ENCODE measurements around the gene NUP214. TPM values are rescaled to one million over a fixed set of nuclear protein-coding genes. Genes with fewer than 3 reads are reported as not detected.
A peak's percentile ranks its signal among the peaks of the same experiment; 100 is the strongest.
"Not testable (repeated sequence)": the region's sequence is repeated elsewhere in the genome, so short reads cannot be mapped to it uniquely, and the experiment has no call there.

Gene NUP214
- total RNA-seq, 2 experiments from 2014 or later, result 40.2 to 41.1 TPM

GRCh38 chr9:131237931-131238401 is 112.6 kb downstream of the NUP214 start:
- CTCF ChIA-PET, result interaction anchor here (1.0 to 2.2 kb wide), 5 partner anchors 19 to 99 kb away, joined by 3 to 10 read pairs (median 3); no protein-coding TSS in a partner anchor
- Mint-ChIP-seq H3K27me3 (ENCODE audit: low read depth) (no peaks in the 10 kb centered on the region), H3K36me3 (ENCODE audit: low read depth) (peaks cover 15% of the 10 kb centered on the region), H3K9me3 (peaks cover 2% of the 10 kb centered on the region), H3K27ac (peak overlapping the region; percentile 95), H3K4me3 (peak overlapping the region; percentile 66), H3K4me1 (ENCODE audit: low read depth) (peaks cover 34% of the 10 kb centered on the region)
- DNase-seq, result peak; percentile 95
- intact Hi-C loops (cut with micrococcal nuclease), result loop anchor here (1.0 to 5.0 kb wide), 4 partner anchors 14 to 99 kb away; no protein-coding TSS in a partner anchor

- DNase-seq, result no peak
Measured at GRCh38 chr9:131238402-131239021, 113.1 kb downstream of the NUP214 start.

GRCh38 chr9:131239161-131239975 is 114.0 kb downstream of the NUP214 start:
- peaks cover 3% of the 10 kb centered on the region for H3K9me3 Mint-ChIP-seq
- no peaks in the 10 kb centered on the region for H3K27me3 Mint-ChIP-seq (ENCODE audit: low read depth)
- no peak for DNase-seq
- peaks cover 5% of the 10 kb centered on the region for H3K36me3 Mint-ChIP-seq (ENCODE audit: low read depth)
- CTCF ChIA-PET, result interaction anchor here (0.6 to 2.2 kb wide), 4 partner anchors 17 to 97 kb away, joined by 3 to 10 read pairs (median 6); no protein-coding TSS in a partner anchor
- peaks cover 22% of the 10 kb centered on the region for H3K4me1 Mint-ChIP-seq (ENCODE audit: low read depth)
- intact Hi-C loops (cut with micrococcal nuclease), result loop anchor here (5.0 kb wide), 1 partner anchor 98 kb away; no protein-coding TSS in a partner anchor
- peak overlapping the region; percentile 3 for H3K4me3 Mint-ChIP-seq
- no peak overlapping the region for H3K27ac Mint-ChIP-seq

More at GRCh38 chr9:131238402-131239021, 113.1 kb downstream of the NUP214 start:
- CTCF ChIA-PET, result interaction anchor here (1.0 to 2.2 kb wide), 5 partner anchors 18 to 98 kb away, joined by 3 to 10 read pairs (median 3); no protein-coding TSS in a partner anchor
- peaks cover 3% of the 10 kb centered on the region for H3K9me3 Mint-ChIP-seq
- peak overlapping the region; percentile 95 for H3K27ac Mint-ChIP-seq
- H3K27me3 Mint-ChIP-seq (ENCODE audit: low read depth), result no peaks in the 10 kb centered on the region
- peak overlapping the region; percentile 66 for H3K4me3 Mint-ChIP-seq
- peaks cover 31% of the 10 kb centered on the region for H3K4me1 Mint-ChIP-seq (ENCODE audit: low read depth)
- intact Hi-C loops (cut with micrococcal nuclease), result loop anchor here (1.0 to 5.0 kb wide), 4 partner anchors 14 to 99 kb away; no protein-coding TSS in a partner anchor
- H3K36me3 Mint-ChIP-seq (ENCODE audit: low read depth), result peaks cover 12% of the 10 kb centered on the region

GRCh38 chr9:131240047-131240921 is 114.9 kb downstream of the NUP214 start:
- CTCF ChIA-PET, result interaction anchor here (0.6 kb wide), 1 partner anchor 31 kb away, joined by 3 read pairs; no protein-coding TSS in a partner anchor
- no peak for DNase-seq
- intact Hi-C loops (cut with micrococcal nuclease), result no loop called here
- peaks cover 3% of the 10 kb centered on the region for H3K9me3 Mint-ChIP-seq
- H3K4me3 Mint-ChIP-seq, result no peak overlapping the region
- peaks cover 17% of the 10 kb centered on the region for H3K4me1 Mint-ChIP-seq (ENCODE audit: low read depth)
- H3K36me3 Mint-ChIP-seq (ENCODE audit: low read depth), result peaks cover 4% of the 10 kb centered on the region
- no peaks in the 10 kb centered on the region for H3K27me3 Mint-ChIP-seq (ENCODE audit: low read depth)
- H3K27ac Mint-ChIP-seq, result no peak overlapping the region

- CTCF ChIA-PET, result interaction anchor here (1.3 kb wide), 1 partner anchor 12 kb away, joined by 3 read pairs; no protein-coding TSS in a partner anchor
- H3K9me3 Mint-ChIP-seq; H3K4me1 Mint-ChIP-seq (ENCODE audit: low read depth); H3K36me3 Mint-ChIP-seq (ENCODE audit: low read depth); H3K4me3 Mint-ChIP-seq; intact Hi-C loops (cut with micrococcal nuclease); H3K27ac Mint-ChIP-seq; DNase-seq; H3K27me3 Mint-ChIP-seq (ENCODE audit: low read depth): not testable (repeated sequence)
Measured at GRCh38 chr9:131244331-131244730, 118.9 kb downstream of the NUP214 start.

- no peak for DNase-seq
- Mint-ChIP-seq H3K36me3 (ENCODE audit: low read depth) (no peaks in the 10 kb centered on the region), H3K4me3 (no peak overlapping the region), H3K4me1 (ENCODE audit: low read depth) (peaks cover 2% of the 10 kb centered on the region), H3K27ac (no peak overlapping the region), H3K9me3 (peaks cover 3% of the 10 kb centered on the region), H3K27me3 (ENCODE audit: low read depth) (no peaks in the 10 kb centered on the region)
- intact Hi-C loops (cut with micrococcal nuclease), result no loop called here
- CTCF ChIA-PET, result interaction anchor here (0.7 to 1.9 kb wide), 3 partner anchors 10 to 496 kb away, joined by 3 to 6 read pairs (median 5); no protein-coding TSS in a partner anchor
Measured at GRCh38 chr9:131246618-131247017, 121.2 kb downstream of the NUP214 start.

GRCh38 chr9:131252120-131252519 is 126.7 kb downstream of the NUP214 start:
- peaks cover 1% of the 10 kb centered on the region for H3K36me3 Mint-ChIP-seq (ENCODE audit: low read depth)
- DNase-seq, result no peak
- H3K4me3 Mint-ChIP-seq, result peak overlapping the region; percentile 77
- intact Hi-C loops (cut with micrococcal nuclease), result loop anchor here (1.0 to 5.0 kb wide), 7 partner anchors 14 to 250 kb away; partner anchors contain the start of gene POMT1
- no peak overlapping the region for H3K27ac Mint-ChIP-seq
- no peaks in the 10 kb centered on the region for H3K9me3 Mint-ChIP-seq
- CTCF ChIA-PET, result interaction anchor here (1.0 to 2.2 kb wide), 3 partner anchors 14 to 22 kb away, joined by 3 to 6 read pairs (median 3); no protein-coding TSS in a partner anchor
- no peaks in the 10 kb centered on the region for H3K27me3 Mint-ChIP-seq (ENCODE audit: low read depth)
- peaks cover 29% of the 10 kb centered on the region for H3K4me1 Mint-ChIP-seq (ENCODE audit: low read depth)

- peak overlapping the region; percentile 77 for H3K4me3 Mint-ChIP-seq
- H3K4me1 Mint-ChIP-seq (ENCODE audit: low read depth), result peaks cover 41% of the 10 kb centered on the region
- intact Hi-C loops (cut with micrococcal nuclease), result loop anchor here (2.0 to 5.0 kb wide), 4 partner anchors 57 to 248 kb away; partner anchors contain the start of gene POMT1
Measured at GRCh38 chr9:131253891-131254491, 128.6 kb downstream of the NUP214 start.

GRCh38 chr9:131254626-131255025 is 129.2 kb downstream of the NUP214 start:
- no peaks in the 10 kb centered on the region for H3K27me3 Mint-ChIP-seq (ENCODE audit: low read depth)
- H3K4me3 Mint-ChIP-seq, result peak overlapping the region; percentile 97
- intact Hi-C loops (cut with micrococcal nuclease), result loop anchor here (5.0 kb wide), 3 partner anchors 77 to 248 kb away; partner anchors contain the start of gene POMT1
- CTCF ChIA-PET, result interaction anchor here (1.2 kb wide), 1 partner anchor 16 kb away, joined by 4 read pairs; no protein-coding TSS in a partner anchor
- no peaks in the 10 kb centered on the region for H3K9me3 Mint-ChIP-seq
- H3K4me1 Mint-ChIP-seq (ENCODE audit: low read depth), result peaks cover 41% of the 10 kb centered on the region
- H3K36me3 Mint-ChIP-seq (ENCODE audit: low read depth), result peaks cover 3% of the 10 kb centered on the region
- no peak for DNase-seq
- peak overlapping the region; percentile 79 for H3K27ac Mint-ChIP-seq

More at GRCh38 chr9:131253891-131254491, 128.6 kb downstream of the NUP214 start:
- H3K36me3 Mint-ChIP-seq (ENCODE audit: low read depth), result peaks cover 3% of the 10 kb centered on the region
- CTCF ChIA-PET, result interaction anchor here (1.1 to 1.7 kb wide), 4 partner anchors 13 to 76 kb away, joined by 4 to 12 read pairs (median 4); no protein-coding TSS in a partner anchor
- DNase-seq, result no peak
- no peaks in the 10 kb centered on the region for H3K9me3 Mint-ChIP-seq
- H3K27ac Mint-ChIP-seq, result peak overlapping the region; percentile 87
- H3K27me3 Mint-ChIP-seq (ENCODE audit: low read depth), result no peaks in the 10 kb centered on the region

GRCh38 chr9:131255676-131256197 is 130.4 kb downstream of the NUP214 start:
- H3K27ac Mint-ChIP-seq, result peak overlapping the region; percentile 99
- H3K9me3 Mint-ChIP-seq, result no peaks in the 10 kb centered on the region
- intact Hi-C loops (cut with micrococcal nuclease), result loop anchor here (1.0 kb wide), 2 partner anchors 15 to 20 kb away; no protein-coding TSS in a partner anchor
- peaks cover 9% of the 10 kb centered on the region for H3K36me3 Mint-ChIP-seq (ENCODE audit: low read depth)
- peaks cover 48% of the 10 kb centered on the region for H3K4me1 Mint-ChIP-seq (ENCODE audit: low read depth)
- no peak for DNase-seq
- H3K27me3 Mint-ChIP-seq (ENCODE audit: low read depth), result no peaks in the 10 kb centered on the region
- H3K4me3 Mint-ChIP-seq, result peak overlapping the region; percentile 97
- CTCF ChIA-PET, result interaction anchor here (0.7 to 3.0 kb wide), 8 partner anchors 8 to 81 kb away, joined by 4 to 12 read pairs (median 8); no protein-coding TSS in a partner anchor

All from activated naive CD4-positive, alpha-beta T cell treated with anti-CD3 and anti-CD28 coated beads for 36 hours (primary cell).